NCI-H446 treated with DMSO at 0.1 percent for 48 hours (cell line): Measurements from ENCODE around the gene RPS6KB2.
"Not testable (repeated sequence)": the region's sequence is repeated elsewhere in the genome, so short reads cannot be mapped to it uniquely, and the experiment has no call there.

Experiments
- DNase-seq: peaks from one replicate; lab custom pipeline; 2025; lab: John Stamatoyannopoulos, UW

RPS6KB2 gene

GRCh38 chr11:67410984-67411784 lies 17.1 kb upstream of the RPS6KB2 start:
- no peak for DNase-seq

- no peak for DNase-seq
Observed at GRCh38 chr11:67411785-67412152, 16.5 kb upstream of the RPS6KB2 start.

- no peak for DNase-seq
Observed at GRCh38 chr11:67412495-67413179, 15.7 kb upstream of the RPS6KB2 start.

- no peak for DNase-seq
Observed at GRCh38 chr11:67413266-67413849, 14.9 kb upstream of the RPS6KB2 start.

GRCh38 chr11:67415501-67416304 lies 12.6 kb upstream of the RPS6KB2 start, which contains the start of gene CARNS1:
Gene CARNS1 (plus strand): TSS chr11:67415678. CDS start chr11:67416200, 522 bp downstream.
- DNase-seq: no peak

- DNase-seq: peak; percentile 41
Observed at GRCh38 chr11:67416416-67417335, 11.6 kb upstream of the RPS6KB2 start.

- no peak for DNase-seq
Observed at GRCh38 chr11:67417425-67417824, 10.9 kb upstream of the RPS6KB2 start.

GRCh38 chr11:67418476-67419281 lies 9.6 kb upstream of the RPS6KB2 start:
- DNase-seq: peak; percentile 28

- DNase-seq: no peak
Observed at GRCh38 chr11:67419325-67420049, 8.8 kb upstream of the RPS6KB2 start.

- no peak for DNase-seq
Observed at GRCh38 chr11:67420147-67420645, 8.1 kb upstream of the RPS6KB2 start.

GRCh38 chr11:67420646-67421429 lies 7.5 kb upstream of the RPS6KB2 start:
- DNase-seq: peak; percentile 79

GRCh38 chr11:67421430-67422031 lies 6.8 kb upstream of the RPS6KB2 start:
- no peak for DNase-seq

GRCh38 chr11:67422891-67423290 lies 5.4 kb upstream of the RPS6KB2 start:
- no peak for DNase-seq

GRCh38 chr11:67423466-67423865 lies 4.8 kb upstream of the RPS6KB2 start:
- DNase-seq: no peak

GRCh38 chr11:67423891-67424613 lies 4.2 kb upstream of the RPS6KB2 start:
- DNase-seq: no peak

- not testable (repeated sequence) for DNase-seq
Observed at GRCh38 chr11:67427364-67427859, 882 bp upstream of the RPS6KB2 start.

- DNase-seq: no peak
Observed at GRCh38 chr11:67429038-67429668, 859 bp downstream of the RPS6KB2 start.
